DMS114 treated with DMSO at 0.1 percent for 48 hours (cell line): ENCODE measurements around the gene KLK12.

ENCODE experiments used
- DNase-seq: peaks from one replicate; lab custom pipeline; 2025; ENCODE audit not compliant: unreplicated experiment; lab: John Stamatoyannopoulos, UW

Gene KLK12

DNA sequence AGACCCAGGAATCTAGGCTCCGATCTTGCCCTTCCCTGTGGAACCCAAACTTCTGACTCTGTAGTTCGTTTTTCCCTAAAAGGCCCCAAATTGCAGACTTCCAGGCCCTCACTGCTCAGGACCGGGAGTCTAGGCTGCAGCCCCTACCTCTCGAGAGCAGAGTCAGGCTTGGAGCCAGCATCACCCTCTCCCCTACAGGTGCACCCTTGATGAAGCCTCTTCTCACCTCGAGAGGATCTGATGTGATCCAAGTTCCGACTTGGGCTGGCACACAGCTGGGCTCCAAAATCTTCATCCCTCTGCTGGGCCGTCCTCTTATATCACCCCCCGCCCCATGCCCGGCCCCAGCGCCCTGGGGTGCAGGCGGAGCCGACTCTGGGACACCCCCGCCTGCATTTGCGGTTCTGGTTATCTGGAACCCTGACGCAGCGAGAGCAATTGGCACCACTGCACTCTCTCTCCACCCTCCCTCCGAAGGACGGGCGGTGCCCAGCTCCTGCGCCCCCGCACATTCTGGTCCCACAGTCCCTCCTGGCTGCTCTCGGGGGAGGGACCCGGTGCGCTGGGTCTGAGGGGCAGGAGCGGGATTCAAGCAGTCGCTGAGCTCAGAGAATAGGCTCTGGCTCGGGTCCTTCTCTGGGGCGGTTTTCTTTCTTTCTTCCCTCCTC, 51.0 kb downstream of the KLK12 start, which contains the start of gene KLK7:
KLK7 (minus strand) TSS at position 293 of the 668 bp plus-strand sequence. CDS start 1,518 bp downstream, outside the sequence.
- no peak for DNase-seq

DNA sequence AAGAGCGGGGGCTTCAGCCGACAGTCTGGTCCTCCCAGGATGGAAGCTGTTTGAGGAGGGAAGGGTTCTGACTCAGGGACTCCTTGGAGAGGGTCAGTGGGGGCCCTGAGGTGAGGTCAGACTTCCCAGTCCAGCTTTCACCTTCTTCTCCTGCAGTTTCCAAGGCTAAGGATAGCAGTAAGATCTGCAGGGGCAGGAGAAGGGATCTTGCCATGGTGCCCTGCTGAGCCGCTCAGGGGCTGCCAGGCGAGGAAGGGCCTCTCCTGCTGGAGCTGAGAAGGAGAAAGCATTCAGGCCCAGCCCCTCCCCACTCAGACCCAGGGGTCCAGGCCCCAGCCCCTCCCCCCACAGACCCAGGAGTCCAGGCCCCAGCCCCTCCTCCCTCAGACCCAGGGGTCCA, 52.6 kb downstream of the KLK12 start:
- no peak for DNase-seq

DNA sequence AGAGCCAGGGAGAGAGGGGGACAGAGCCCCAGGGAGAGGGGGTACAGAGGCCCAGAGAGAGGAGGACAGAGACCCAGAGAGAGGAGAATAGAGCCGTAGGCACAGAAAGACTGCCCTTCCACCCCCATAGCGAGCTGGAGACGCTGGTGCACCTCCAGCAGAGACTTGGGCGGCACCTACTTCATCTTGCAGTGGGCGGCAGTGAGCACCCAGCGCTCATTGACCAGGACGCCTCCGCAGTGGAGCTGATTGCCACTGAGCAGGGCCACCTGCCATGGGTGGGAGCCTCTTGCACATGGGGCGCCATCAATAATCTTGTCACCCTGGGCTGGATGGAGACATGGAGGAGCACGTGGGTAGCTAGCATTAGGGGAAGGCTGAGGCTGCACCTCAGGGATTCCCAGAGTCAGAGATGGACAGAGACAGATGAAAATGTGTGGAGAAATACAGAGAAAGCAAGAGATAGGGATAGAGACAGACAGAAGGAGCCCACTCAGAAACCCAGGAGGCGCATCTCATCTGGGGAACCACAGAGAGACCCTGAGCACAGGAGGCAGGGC, 53.1 kb downstream of the KLK12 start:
- DNase-seq = no peak

DNA sequence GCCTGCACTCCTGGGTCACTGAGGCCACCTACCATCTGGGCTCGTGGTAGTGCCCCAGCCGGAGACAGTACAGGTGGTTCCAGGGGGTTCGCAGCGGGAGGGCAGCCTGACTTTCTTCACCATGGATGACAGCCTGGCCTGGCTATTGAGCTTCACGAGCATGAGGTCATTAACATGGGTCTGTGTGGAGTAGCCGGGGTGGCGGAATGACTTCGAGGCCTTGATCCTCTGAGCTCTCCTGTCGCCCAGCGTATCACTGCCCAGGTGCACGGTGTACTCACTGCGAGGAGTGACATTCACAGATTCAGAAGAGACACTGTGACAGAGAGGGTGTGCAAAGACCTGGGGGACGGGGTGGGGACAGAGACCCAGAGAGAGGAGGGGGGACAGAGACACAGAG, 54.6 kb downstream of the KLK12 start:
- DNase-seq = no peak

DNA sequence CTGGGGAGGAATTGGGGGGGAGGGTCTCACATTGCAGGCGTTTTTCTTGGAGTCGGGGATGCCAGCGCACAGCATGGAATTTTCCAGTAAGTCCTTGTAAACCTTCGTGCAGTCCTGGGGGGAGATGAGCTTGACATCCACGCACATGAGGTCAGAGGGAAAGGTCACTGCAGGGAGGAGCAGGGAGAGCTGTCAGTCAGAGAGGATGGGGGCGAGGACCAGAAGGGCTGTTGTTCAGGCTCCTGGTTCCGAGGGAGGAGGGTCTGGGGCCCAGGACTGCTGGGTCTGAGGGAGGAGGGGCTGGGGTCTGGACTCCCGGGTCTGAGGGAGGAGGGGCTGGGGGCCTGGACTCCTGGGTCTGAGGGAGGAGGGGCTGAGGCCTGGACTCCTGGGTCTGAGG, 55.0 kb downstream of the KLK12 start:
- no peak for DNase-seq
